ENCODE results near the gene TRIM61. TPM values are rescaled to one million over a fixed set of nuclear protein-coding genes. Genes with fewer than 3 reads are reported as not detected.
A peak's percentile ranks its signal among the peaks of the same experiment; 100 is the strongest.
"Not testable (repeated sequence)": the region's sequence is repeated elsewhere in the genome, so short reads cannot be mapped to it uniquely, and the experiment has no call there.

TRIM61 gene
- total RNA-seq (2.2 TPM), polyA plus RNA-seq (1.3 TPM)
- long read RNA-seq, donor 1, result 0 reads
- long read RNA-seq, donor 2, result 0 reads
- long read RNA-seq, donor 3, result 0 reads
- long read RNA-seq, donor 4, result 0 reads
- long read RNA-seq, donor 5, result 0 reads
- long read RNA-seq, donor 6, result 0 reads
- long read RNA-seq, donor 7, result 0 reads
- long read RNA-seq, donor 8, result 0 reads
- long read RNA-seq, donor 9, result 0 reads
- long read RNA-seq, donor 10, result 0 reads

DNA sequence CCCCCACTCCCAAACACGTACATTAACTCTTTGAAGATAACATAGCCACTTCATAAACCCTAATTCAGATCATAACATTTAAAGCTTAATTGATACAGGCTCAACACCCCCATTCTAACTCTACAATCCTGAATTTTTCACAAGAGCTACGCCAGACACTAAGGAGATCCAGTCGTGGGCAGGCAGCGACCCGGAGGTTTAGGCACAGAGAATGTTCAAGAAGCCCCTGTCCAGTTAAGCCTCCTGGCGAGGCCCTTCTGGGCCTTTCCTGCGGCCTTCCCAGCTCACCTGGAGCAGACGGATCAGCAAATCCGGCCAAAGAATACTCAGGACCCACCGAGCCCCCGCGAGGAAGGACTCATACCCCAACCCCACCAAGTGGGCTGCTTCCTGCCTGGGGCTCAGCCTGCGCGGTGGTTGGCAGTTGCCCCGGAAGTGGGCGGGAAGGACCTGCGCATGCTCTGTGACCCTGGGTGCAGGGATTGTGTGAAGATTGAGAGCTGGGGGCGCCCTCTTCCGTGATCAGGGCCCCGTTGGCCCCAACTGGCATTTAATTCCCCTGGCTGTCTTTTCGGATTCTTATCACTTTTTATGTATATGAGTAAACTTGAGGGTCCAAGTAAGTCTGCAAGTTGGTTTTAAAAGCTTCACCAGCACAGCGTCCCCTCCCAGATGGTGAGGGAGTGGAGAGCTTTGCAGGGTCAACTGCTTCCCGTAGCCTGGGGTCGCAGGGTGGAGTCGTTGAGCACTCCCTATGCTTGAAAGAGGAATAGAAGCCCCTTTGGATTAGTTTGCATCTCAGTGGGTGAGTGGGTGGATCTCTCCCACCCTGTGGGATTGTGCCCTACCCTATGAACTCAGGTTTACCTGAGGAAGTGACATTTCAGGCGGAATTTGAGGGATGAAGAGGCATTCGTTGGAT lies at the start of gene TRIM61:
TRIM61 (minus strand) TSS at position 415 of the 922 bp plus-strand sequence. CDS start 7,655 bp downstream, outside the sequence.
- peak within 1 kb of the TSS; percentile 52 to 84 for H3K4me3 ChIP-seq (ENCODE audit: low read length in 2 of 2)
- H3K36me3 ChIP-seq (ENCODE audit: control insufficient read depth in 2 of 2, insufficient read depth in 2 of 2, low read length in 1 of 2), result peaks cover 0 to 9% of the 10 kb centered on the region in 2 donors
- H3K4me1 ChIP-seq (ENCODE audit: control insufficient read depth in 2 of 2, insufficient read depth in 2 of 2, low read length in 2 of 2), result peaks cover 0 to 10% of the 10 kb centered on the region in 2 donors
- H3K9me3 ChIP-seq (ENCODE audit: control insufficient read depth in 2 of 2, insufficient read depth in 1 of 2, low read length in 1 of 2), result peaks cover 0 to 13% of the 10 kb centered on the region in 2 donors
- peak within 1 kb of the TSS; percentile 5 to 53 for H3K27ac ChIP-seq (ENCODE audit: low read depth in 1 of 2, low read length in 1 of 2)
- peak in 8 of 9 donors; percentile 30 to 73 (median 38) for DNase-seq (ENCODE audit: low read depth in 6 of 9, low spot score in 9 of 9)
- 27% methylated on average over 27 of the region's 27 CpGs for WGBS
- H3K27me3 ChIP-seq (ENCODE audit: control insufficient read depth in 2 of 2, insufficient read depth in 1 of 2, low read length in 1 of 2), result no peaks in the 10 kb centered on the region

DNA sequence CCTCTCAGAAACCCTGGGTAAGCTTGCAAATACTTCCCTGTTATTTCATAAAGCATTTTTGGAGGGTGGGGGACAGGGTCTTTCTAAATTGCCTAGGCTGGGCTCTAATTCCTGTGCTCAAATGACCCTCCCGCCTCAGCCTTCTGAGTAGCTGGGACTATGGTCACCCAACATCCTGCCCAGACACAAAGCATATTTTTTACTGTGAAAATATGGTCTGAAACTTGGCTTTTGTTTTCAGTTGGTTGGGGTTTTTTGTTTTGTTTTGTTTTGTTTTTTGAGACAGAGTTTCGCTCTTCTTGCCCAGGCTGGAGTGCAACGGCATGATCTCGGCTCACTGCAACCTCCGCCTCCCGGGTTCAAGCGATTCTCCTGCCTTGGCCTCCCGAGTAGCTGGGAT lies 48.3 kb upstream of the TRIM61 start:
- not testable (repeated sequence) for H3K36me3 ChIP-seq (ENCODE audit: control insufficient read depth in 2 of 2, insufficient read depth in 2 of 2, low read length in 1 of 2); DNase-seq (ENCODE audit: low read depth in 6 of 9, low spot score in 9 of 9); H3K4me3 ChIP-seq (ENCODE audit: low read length in 2 of 2); H3K4me1 ChIP-seq (ENCODE audit: control insufficient read depth in 2 of 2, insufficient read depth in 2 of 2, low read length in 2 of 2); H3K9me3 ChIP-seq (ENCODE audit: control insufficient read depth in 2 of 2, insufficient read depth in 1 of 2, low read length in 1 of 2); H3K27me3 ChIP-seq (ENCODE audit: control insufficient read depth in 2 of 2, insufficient read depth in 1 of 2, low read length in 1 of 2); H3K27ac ChIP-seq (ENCODE audit: low read depth in 1 of 2, low read length in 1 of 2)
- 97% methylated on average over 8 of the region's 8 CpGs for WGBS

DNA sequence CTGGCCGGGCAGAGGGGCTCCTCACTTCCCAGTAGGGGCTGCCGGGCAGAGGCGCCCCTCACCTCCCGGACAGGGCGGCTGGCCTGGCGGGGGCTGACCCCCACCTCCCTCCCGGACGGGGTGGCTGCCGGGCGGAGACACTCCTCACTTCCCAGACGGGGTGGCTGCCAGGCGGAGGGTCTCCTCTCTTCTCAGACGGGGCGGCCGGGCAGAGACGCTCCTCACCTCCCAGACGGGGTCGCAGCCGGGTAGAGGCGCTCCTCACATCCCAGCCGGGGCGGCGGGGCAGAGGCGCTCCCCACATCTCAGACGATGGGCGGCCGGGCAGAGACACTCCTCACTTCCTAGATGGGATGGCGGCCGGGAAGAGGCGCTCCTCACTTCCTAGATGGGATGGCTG lies 42.5 kb upstream of the TRIM61 start:
- DNase-seq (ENCODE audit: low read depth in 6 of 9, low spot score in 9 of 9); H3K36me3 ChIP-seq (ENCODE audit: control insufficient read depth in 2 of 2, insufficient read depth in 2 of 2, low read length in 1 of 2): not testable (repeated sequence)
- WGBS, result 96% methylated on average over 30 of the region's 30 CpGs

DNA sequence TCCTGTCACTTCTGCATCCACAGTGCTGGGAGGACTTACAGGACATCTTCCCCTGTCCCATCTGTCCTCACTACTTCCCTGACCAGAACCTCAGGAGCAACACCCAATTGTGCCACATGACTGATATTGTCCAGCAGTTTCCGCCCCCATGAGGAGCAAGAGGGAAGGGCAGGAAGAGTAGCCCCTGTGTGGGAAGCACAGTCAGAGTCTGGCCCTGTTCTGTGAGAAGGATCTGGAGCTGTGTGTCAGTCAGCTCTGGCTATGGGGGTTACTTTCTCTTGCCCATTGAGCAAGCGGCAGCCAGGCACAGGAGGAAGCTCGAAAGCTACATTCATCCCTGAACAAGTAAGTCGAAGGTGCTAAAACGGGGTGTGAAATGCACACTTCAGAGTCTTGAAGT lies 39.5 kb upstream of the TRIM61 start:
- no peaks in the 10 kb centered on the region for H3K9me3 ChIP-seq (ENCODE audit: control insufficient read depth in 2 of 2, insufficient read depth in 1 of 2, low read length in 1 of 2)
- no peaks in the 10 kb centered on the region for H3K27me3 ChIP-seq (ENCODE audit: control insufficient read depth in 2 of 2, insufficient read depth in 1 of 2, low read length in 1 of 2)
- 63% methylated on average over 5 of the region's 5 CpGs for WGBS

More for the DNA sequence above, 42.5 kb upstream of the TRIM61 start:
- H3K4me1 ChIP-seq (ENCODE audit: control insufficient read depth in 2 of 2, insufficient read depth in 2 of 2, low read length in 2 of 2); H3K27me3 ChIP-seq (ENCODE audit: control insufficient read depth in 2 of 2, insufficient read depth in 1 of 2, low read length in 1 of 2); H3K27ac ChIP-seq (ENCODE audit: low read depth in 1 of 2, low read length in 1 of 2); H3K9me3 ChIP-seq (ENCODE audit: control insufficient read depth in 2 of 2, insufficient read depth in 1 of 2, low read length in 1 of 2); H3K4me3 ChIP-seq (ENCODE audit: low read length in 2 of 2): not testable (repeated sequence)

DNA sequence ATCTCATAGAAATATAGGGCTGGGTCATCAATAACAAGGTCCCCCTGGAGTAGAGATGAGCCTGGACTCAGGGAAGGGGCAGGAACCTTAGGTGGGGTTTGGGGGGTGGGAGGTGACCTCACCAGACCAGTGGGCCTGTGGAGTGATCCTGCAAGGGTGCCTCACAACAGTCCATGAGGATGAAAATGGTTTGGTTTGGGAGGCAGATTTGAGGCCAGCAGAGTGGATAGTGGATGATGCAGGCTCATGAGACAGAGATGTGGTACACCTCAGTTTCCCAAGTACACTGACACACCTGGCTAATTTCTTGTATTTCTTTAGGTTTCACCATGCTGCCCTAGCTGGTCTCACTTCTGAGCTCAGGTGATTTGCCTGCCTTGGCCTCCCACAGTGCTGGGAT lies 36.2 kb upstream of the TRIM61 start:
- Histone ChIP-seq H3K27me3 (ENCODE audit: control insufficient read depth in 2 of 2, insufficient read depth in 1 of 2, low read length in 1 of 2) (no peaks in the 10 kb centered on the region), H3K27ac (ENCODE audit: low read depth in 1 of 2, low read length in 1 of 2) (no peak overlapping the region), H3K36me3 (ENCODE audit: control insufficient read depth in 2 of 2, insufficient read depth in 2 of 2, low read length in 1 of 2) (no peaks in the 10 kb centered on the region), H3K4me3 (ENCODE audit: low read length in 2 of 2) (no peak overlapping the region), H3K4me1 (ENCODE audit: control insufficient read depth in 2 of 2, insufficient read depth in 2 of 2, low read length in 2 of 2) (no peaks in the 10 kb centered on the region), H3K9me3 (ENCODE audit: control insufficient read depth in 2 of 2, insufficient read depth in 1 of 2, low read length in 1 of 2) (no peaks in the 10 kb centered on the region)
- no peak for DNase-seq (ENCODE audit: low read depth in 6 of 9, low spot score in 9 of 9)

More for the DNA sequence above, 39.5 kb upstream of the TRIM61 start:
- no peak overlapping the region for H3K4me3 ChIP-seq (ENCODE audit: low read length in 2 of 2)
- no peak for DNase-seq (ENCODE audit: low read depth in 6 of 9, low spot score in 9 of 9)
- no peak overlapping the region for H3K27ac ChIP-seq (ENCODE audit: low read depth in 1 of 2, low read length in 1 of 2)
- H3K36me3 ChIP-seq (ENCODE audit: control insufficient read depth in 2 of 2, insufficient read depth in 2 of 2, low read length in 1 of 2), result no peaks in the 10 kb centered on the region
- H3K4me1 ChIP-seq (ENCODE audit: control insufficient read depth in 2 of 2, insufficient read depth in 2 of 2, low read length in 2 of 2), result no peaks in the 10 kb centered on the region

DNA sequence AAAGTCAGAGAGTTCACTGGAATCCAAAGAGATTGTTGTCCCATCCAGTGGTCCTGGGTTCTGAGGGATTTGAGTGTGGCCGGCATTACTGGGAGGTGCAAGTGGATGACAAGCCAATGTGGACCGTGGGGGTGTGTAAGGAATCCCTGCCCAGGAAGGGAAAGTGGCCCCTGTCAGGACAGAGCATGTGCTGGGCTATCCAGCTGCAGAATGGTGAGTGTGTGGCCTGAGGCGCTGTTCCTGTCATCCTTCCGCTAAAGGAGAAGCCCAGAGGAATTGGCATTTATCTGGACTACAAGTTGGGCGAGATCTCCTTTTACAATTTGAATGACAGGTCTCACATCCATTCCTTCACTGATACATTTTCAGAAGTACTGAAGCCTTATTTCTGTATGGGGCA lies 33.9 kb upstream of the TRIM61 start:
- DNase-seq (ENCODE audit: low read depth in 6 of 9, low spot score in 9 of 9), result no peak
- no peak overlapping the region for H3K4me3 ChIP-seq (ENCODE audit: low read length in 2 of 2)
- no peak overlapping the region for H3K27ac ChIP-seq (ENCODE audit: low read depth in 1 of 2, low read length in 1 of 2)
- H3K36me3 ChIP-seq (ENCODE audit: control insufficient read depth in 2 of 2, insufficient read depth in 2 of 2, low read length in 1 of 2), result no peaks in the 10 kb centered on the region
- 96% methylated on average over 5 of the region's 5 CpGs for WGBS
- H3K4me1 ChIP-seq (ENCODE audit: control insufficient read depth in 2 of 2, insufficient read depth in 2 of 2, low read length in 2 of 2), result no peaks in the 10 kb centered on the region
- no peaks in the 10 kb centered on the region for H3K27me3 ChIP-seq (ENCODE audit: control insufficient read depth in 2 of 2, insufficient read depth in 1 of 2, low read length in 1 of 2)
- no peaks in the 10 kb centered on the region for H3K9me3 ChIP-seq (ENCODE audit: control insufficient read depth in 2 of 2, insufficient read depth in 1 of 2, low read length in 1 of 2)

DNA sequence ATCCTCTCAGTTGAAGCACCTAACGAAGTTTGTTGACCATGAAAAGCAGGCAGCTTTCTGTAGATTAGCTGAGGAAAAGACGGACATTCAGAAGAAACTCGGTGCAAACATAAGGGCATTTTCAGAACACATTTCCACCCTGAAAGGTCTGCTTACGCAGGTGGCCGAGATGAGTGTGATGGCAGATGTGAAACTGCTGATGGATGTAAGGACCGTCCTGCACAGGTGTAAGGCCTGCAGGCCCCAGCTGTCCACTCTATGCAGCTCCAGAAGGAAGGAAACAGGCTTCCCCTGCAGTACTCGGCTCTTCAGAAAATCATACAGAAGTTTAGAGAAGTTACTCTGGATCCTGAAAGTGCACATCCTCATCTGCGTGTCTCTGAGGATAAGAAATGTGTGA lies 33.5 kb upstream of the TRIM61 start:
- DNase-seq (ENCODE audit: low read depth in 6 of 9, low spot score in 9 of 9), result no peak
- WGBS, result 81% methylated on average over 8 of the region's 8 CpGs
- Histone ChIP-seq H3K4me1 (ENCODE audit: control insufficient read depth in 2 of 2, insufficient read depth in 2 of 2, low read length in 2 of 2) (no peaks in the 10 kb centered on the region), H3K27me3 (ENCODE audit: control insufficient read depth in 2 of 2, insufficient read depth in 1 of 2, low read length in 1 of 2) (no peaks in the 10 kb centered on the region), H3K27ac (ENCODE audit: low read depth in 1 of 2, low read length in 1 of 2) (no peak overlapping the region), H3K4me3 (ENCODE audit: low read length in 2 of 2) (no peak overlapping the region), H3K36me3 (ENCODE audit: control insufficient read depth in 2 of 2, insufficient read depth in 2 of 2, low read length in 1 of 2) (no peaks in the 10 kb centered on the region), H3K9me3 (ENCODE audit: control insufficient read depth in 2 of 2, insufficient read depth in 1 of 2, low read length in 1 of 2) (no peaks in the 10 kb centered on the region)

DNA sequence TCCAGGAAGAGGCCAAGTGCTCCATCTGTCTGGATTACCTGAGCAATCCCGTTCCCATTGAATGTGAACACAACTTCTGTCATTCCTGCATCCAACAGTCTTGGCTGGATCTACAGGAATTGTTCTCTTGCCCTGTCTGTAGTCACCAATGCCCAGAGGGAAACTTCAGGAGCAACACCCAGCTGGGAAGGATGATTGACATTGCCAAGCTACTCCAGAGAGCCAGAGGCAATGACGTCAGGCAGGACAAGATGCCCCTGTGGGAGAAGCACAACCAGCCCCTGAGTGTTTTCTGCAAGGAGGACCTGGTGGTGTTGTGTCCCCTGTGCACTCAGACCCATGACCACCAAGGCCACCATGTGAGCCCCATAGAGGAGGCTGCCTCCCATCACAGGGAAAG lies 33.0 kb upstream of the TRIM61 start:
- Histone ChIP-seq H3K4me1 (ENCODE audit: control insufficient read depth in 2 of 2, insufficient read depth in 2 of 2, low read length in 2 of 2) (no peaks in the 10 kb centered on the region), H3K27ac (ENCODE audit: low read depth in 1 of 2, low read length in 1 of 2) (no peak overlapping the region), H3K4me3 (ENCODE audit: low read length in 2 of 2) (no peak overlapping the region), H3K27me3 (ENCODE audit: control insufficient read depth in 2 of 2, insufficient read depth in 1 of 2, low read length in 1 of 2) (no peaks in the 10 kb centered on the region), H3K9me3 (ENCODE audit: control insufficient read depth in 2 of 2, insufficient read depth in 1 of 2, low read length in 1 of 2) (no peaks in the 10 kb centered on the region), H3K36me3 (ENCODE audit: control insufficient read depth in 2 of 2, insufficient read depth in 2 of 2, low read length in 1 of 2) (no peaks in the 10 kb centered on the region)
- 87% methylated on average over 2 of the region's 2 CpGs for WGBS
- no peak for DNase-seq (ENCODE audit: low read depth in 6 of 9, low spot score in 9 of 9)

DNA sequence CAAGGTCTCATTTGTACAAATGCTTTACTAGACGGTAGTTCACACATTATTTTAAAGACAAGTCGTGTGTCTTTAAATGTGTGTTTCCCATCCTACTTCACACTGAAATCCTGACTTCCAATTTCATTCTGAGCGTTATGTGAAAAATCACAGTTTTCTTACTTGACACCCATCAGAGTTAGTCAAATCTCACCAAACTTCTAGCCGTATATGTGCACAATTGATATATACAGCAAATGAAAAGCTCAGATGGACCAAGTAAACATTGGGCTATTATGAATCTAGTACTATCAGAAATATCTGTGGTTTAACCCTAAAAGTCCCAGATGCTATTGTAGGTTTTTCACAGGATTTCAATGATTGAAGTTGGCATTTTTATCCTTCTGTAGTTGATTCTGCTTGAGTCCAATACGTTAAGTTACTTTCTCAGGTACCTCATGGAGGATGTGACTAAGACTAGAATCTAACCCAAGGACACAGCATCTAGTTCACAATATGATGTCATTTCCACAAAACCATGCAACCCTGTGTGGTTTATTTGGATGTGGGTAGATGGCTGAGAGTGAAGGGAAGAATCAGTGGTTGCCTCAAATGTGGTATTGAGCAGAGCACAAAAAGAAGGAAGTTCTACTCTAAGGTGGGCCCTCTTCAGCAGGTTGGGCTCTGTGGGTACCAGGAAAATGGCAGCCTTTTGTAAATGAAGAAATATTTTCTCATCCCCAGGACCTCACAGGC lies 32.2 kb upstream of the TRIM61 start:
- Histone ChIP-seq H3K9me3 (ENCODE audit: control insufficient read depth in 2 of 2, insufficient read depth in 1 of 2, low read length in 1 of 2) (no peaks in the 10 kb centered on the region), H3K27ac (ENCODE audit: low read depth in 1 of 2, low read length in 1 of 2) (no peak overlapping the region), H3K4me1 (ENCODE audit: control insufficient read depth in 2 of 2, insufficient read depth in 2 of 2, low read length in 2 of 2) (no peaks in the 10 kb centered on the region), H3K36me3 (ENCODE audit: control insufficient read depth in 2 of 2, insufficient read depth in 2 of 2, low read length in 1 of 2) (no peaks in the 10 kb centered on the region), H3K27me3 (ENCODE audit: control insufficient read depth in 2 of 2, insufficient read depth in 1 of 2, low read length in 1 of 2) (no peaks in the 10 kb centered on the region), H3K4me3 (ENCODE audit: low read length in 2 of 2) (no peak overlapping the region)
- WGBS, result 92% methylated on average over 5 of the region's 5 CpGs
- DNase-seq (ENCODE audit: low read depth in 6 of 9, low spot score in 9 of 9), result peak in 2 of 9 donors; percentile 0 to 22

Measured in thymus (tissue), 14 donors.